LNCaP clone FGC (cell line): Measurements from ENCODE around the gene MAN1C1.

Experiments
- DNase-seq: peaks from one replicate; pipeline ENCODE4 v3.0.0-alpha.2; 2011; ENCODE audit warnings: low read depth
- H3K4me3 ChIP-seq: 2 replicates; pipeline ENCODE4 v1.5.1; 2011; ENCODE audit warnings: mild to moderate bottlenecking, low read depth, low read length, control low read depth
- TF ChIP-seq, protein P1 (sequence below): IDR thresholded peaks from 2 replicates; pipeline ENCODE4 v1.5.1; 2012; ENCODE audit warnings: mild to moderate bottlenecking; ENCODE audit not compliant: control insufficient read depth, insufficient read depth; ENCODE audit errors: extremely low read depth

Gene MAN1C1

DNA sequence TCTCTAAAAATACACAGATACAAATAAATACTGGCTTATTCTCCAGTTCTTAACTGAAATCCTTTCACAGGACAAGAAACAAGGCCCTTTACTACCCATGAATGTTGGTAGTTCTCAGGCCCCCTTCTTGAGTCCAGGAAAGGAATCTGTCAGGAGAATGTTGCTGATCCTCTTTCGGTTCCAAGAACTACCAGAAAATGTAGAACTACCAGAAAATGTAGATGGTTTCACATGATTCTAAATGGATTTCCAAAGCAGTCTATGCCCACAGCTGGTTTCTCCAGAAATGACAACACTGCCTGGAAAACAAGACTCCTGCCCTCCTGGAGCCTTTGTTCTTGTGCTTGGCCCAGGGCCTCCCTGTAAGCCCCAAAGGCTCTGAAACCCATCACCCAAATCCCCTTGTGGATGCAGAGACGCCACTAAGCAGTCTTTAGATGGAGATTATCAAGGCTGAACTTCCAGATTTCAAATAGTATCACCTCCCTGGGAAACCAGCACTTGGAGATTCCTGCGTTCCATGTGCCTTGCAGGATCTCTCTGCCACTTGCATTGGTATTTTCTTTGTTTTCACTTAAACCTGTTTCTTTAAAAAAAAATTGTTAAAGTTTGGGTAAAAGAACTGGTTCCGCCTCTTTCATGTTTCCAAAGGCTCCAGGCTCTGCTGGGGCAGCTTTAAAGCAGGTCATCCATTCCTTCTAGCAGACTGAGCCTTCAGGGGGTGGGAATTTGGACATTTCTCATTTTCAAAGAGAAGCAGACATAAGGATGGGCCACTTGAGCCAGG is 53.4 kb downstream of the MAN1C1 start:
- TF ChIP-seq, protein P1, sequence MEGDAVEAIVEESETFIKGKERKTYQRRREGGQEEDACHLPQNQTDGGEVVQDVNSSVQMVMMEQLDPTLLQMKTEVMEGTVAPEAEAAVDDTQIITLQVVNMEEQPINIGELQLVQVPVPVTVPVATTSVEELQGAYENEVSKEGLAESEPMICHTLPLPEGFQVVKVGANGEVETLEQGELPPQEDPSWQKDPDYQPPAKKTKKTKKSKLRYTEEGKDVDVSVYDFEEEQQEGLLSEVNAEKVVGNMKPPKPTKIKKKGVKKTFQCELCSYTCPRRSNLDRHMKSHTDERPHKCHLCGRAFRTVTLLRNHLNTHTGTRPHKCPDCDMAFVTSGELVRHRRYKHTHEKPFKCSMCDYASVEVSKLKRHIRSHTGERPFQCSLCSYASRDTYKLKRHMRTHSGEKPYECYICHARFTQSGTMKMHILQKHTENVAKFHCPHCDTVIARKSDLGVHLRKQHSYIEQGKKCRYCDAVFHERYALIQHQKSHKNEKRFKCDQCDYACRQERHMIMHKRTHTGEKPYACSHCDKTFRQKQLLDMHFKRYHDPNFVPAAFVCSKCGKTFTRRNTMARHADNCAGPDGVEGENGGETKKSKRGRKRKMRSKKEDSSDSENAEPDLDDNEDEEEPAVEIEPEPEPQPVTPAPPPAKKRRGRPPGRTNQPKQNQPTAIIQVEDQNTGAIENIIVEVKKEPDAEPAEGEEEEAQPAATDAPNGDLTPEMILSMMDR: no peak
- no peak for DNase-seq
- H3K4me3 ChIP-seq: no peak overlapping the region

- DNase-seq: no peak
- H3K4me3 ChIP-seq: no peak overlapping the region
- TF ChIP-seq, protein P1: no peak
These were observed 55.3 kb downstream of the MAN1C1 start for GRCh38 chr1:25671929-25672328.

GRCh38 chr1:25672763-25673409 is 56.3 kb downstream of the MAN1C1 start:
- no peak overlapping the region for H3K4me3 ChIP-seq
- no peak for DNase-seq
- TF ChIP-seq, protein P1: no peak

DNA sequence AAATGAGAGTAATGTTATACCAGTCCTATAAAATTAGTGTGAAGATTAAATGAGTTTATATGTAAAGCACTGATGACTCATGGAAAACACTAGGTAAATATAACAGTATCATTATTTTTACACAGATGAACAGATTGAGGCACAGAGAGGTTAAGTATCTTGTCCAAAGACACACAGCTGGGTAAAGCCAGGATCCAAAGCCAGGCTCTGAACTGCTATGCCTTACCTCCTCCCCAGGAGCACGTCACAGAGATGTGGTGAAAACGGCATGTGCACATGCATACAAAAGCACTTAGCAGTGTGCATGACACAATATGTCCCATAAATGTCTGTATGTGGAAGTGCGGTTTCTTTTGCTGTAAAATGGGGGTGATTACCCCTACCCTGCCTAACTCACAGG is 56.9 kb downstream of the MAN1C1 start:
- TF ChIP-seq, protein P1: no peak
- no peak for DNase-seq
- H3K4me3 ChIP-seq: no peak overlapping the region

- TF ChIP-seq, protein P1: no peak
- no peak overlapping the region for H3K4me3 ChIP-seq
- DNase-seq: no peak
These were observed 57.6 kb downstream of the MAN1C1 start for GRCh38 chr1:25673962-25674806.

DNA sequence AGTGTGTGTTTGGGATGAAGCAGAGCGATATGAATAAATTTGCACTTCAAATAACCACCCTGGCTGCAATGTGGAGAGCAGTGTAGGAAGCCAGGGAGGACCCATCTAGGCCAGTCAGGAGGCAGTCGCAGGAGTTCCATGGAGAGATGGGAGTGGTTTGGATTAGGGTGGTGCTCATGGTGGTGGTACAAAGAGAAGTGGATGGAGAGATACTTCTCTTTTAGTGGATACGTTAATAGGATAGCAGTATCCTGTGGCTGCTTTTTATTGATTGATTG is 58.2 kb downstream of the MAN1C1 start:
- TF ChIP-seq, protein P1: no peak
- H3K4me3 ChIP-seq: no peak overlapping the region
- DNase-seq: no peak
